H1 (cell line): ENCODE data around the gene GABPB2. TPM values are rescaled to one million over a fixed set of nuclear protein-coding genes. Genes with fewer than 3 reads are reported as not detected.

Experiments used
- CTCF ChIA-PET: fragments of 300-600 bp; sonication (Branson Sonifier 250); formaldehyde crosslinking; loops from one replicate; lab custom pipeline; 2021; ENCODE audit not compliant: partially characterized antibody; lab: Charles Lee
- POLR2A ChIA-PET: fragments of 300-600 bp; sonication (Branson Sonifier 250); formaldehyde crosslinking; loops from one replicate; lab custom pipeline; 2021; ENCODE audit warnings: inconsistent platforms; ENCODE audit not compliant: partially characterized antibody; lab: Charles Lee
- DNase-seq, 2 experiments: peaks; one replicate each; pipeline versions ENCODE4 v3.0.0 to v3.0.0-alpha.2; 2010 to 2022; ENCODE audit warnings: low spot score in 2 of 2, low read depth in 1 of 2, mixed read lengths in 1 of 2
- FAIRE-seq: peaks from 2 replicates; lab custom pipeline; 2011; peaks lifted over from hg19 to GRCh38; lab: Jason Lieb, UNC
- H2AFZ ChIP-seq: 2 replicates; pipeline ENCODE4 v1.8.1; 2012; ENCODE audit warnings: low read length, inconsistent platforms
- H2AK5ac ChIP-seq: 2 replicates; pipeline ENCODE4 v1.6.1; 2013; ENCODE audit warnings: low read depth, low read length
- H2BK120ac ChIP-seq: replicated peaks from 2 replicates; pipeline ENCODE3; 2013; ENCODE audit warnings: low read depth, low read length, inconsistent platforms
- H2BK12ac ChIP-seq: 2 replicates; pipeline ENCODE4 v1.6.1; 2013; ENCODE audit warnings: low read depth, low read length
- H2BK15ac ChIP-seq: 2 replicates; pipeline ENCODE4 v1.6.1; 2013; ENCODE audit warnings: low read length
- H2BK20ac ChIP-seq: 2 replicates; pipeline ENCODE4 v1.6.1; 2013; ENCODE audit warnings: low read length
- H2BK5ac ChIP-seq: 2 replicates; pipeline ENCODE4 v1.6.1; 2013; ENCODE audit warnings: low read depth, low read length
- H3K14ac ChIP-seq: 2 replicates; pipeline ENCODE4 v1.6.1; 2013; ENCODE audit warnings: inconsistent platforms; ENCODE audit not compliant: insufficient read length
- H3K18ac ChIP-seq: 2 replicates; pipeline ENCODE4 v1.6.1; 2013; ENCODE audit warnings: low read length; ENCODE audit errors: extremely low read depth
- H3K23ac ChIP-seq: 2 replicates; pipeline ENCODE4 v1.6.1; 2013; ENCODE audit warnings: inconsistent platforms; ENCODE audit not compliant: insufficient read length
- H3K23me2 ChIP-seq: 2 replicates; pipeline ENCODE4 v1.6.1; 2013; ENCODE audit warnings: low read depth, low read length
- H3K27ac ChIP-seq: 2 replicates; pipeline ENCODE4 v1.6.1; 2011; ENCODE audit warnings: low read depth, low read length, inconsistent platforms
- H3K27me3 ChIP-seq, 4 experiments: replicated peaks in 1 of 4; 1 replicate in 1 of 4; 2 replicates in 3 of 4; pipeline versions ENCODE4 v1.6.1 to v1.8.1; 2011 to 2013; ENCODE audit warnings: low read length in 3 of 4, mild to moderate bottlenecking in 3 of 4, inconsistent platforms in 2 of 4, mixed read lengths in 2 of 4, moderate library complexity in 1 of 4; ENCODE audit not compliant: control insufficient read depth in 3 of 4, insufficient read depth in 3 of 4; ENCODE audit errors: extremely low read depth in 1 of 4
- H3K36me3 ChIP-seq, 4 experiments: 2 replicates each; pipeline versions ENCODE4 v1.6.1 to v1.8.1; 2011 to 2013; ENCODE audit warnings: mild to moderate bottlenecking in 4 of 4, low read length in 3 of 4, moderate library complexity in 2 of 4, control low read depth in 1 of 4, inconsistent platforms in 1 of 4; ENCODE audit not compliant: insufficient read depth in 4 of 4, control insufficient read depth in 2 of 4
- H3K4ac ChIP-seq: replicated peaks from 2 replicates; pipeline ENCODE3; 2013; ENCODE audit warnings: low read length, low read depth, mixed read lengths, inconsistent platforms; ENCODE audit not compliant: insufficient read length
- H3K4me1 ChIP-seq, 4 experiments: replicated peaks in 1 of 4; 1 replicate in 1 of 4; 2 replicates in 3 of 4; pipeline versions ENCODE4 v1.6.1 to v1.8.1; 2011 to 2013; ENCODE audit warnings: low read length in 3 of 4, inconsistent platforms in 2 of 4, mixed read lengths in 1 of 4; ENCODE audit not compliant: insufficient read depth in 4 of 4, control insufficient read depth in 3 of 4
- H3K4me2 ChIP-seq, 2 experiments: 2 replicates each; pipeline versions ENCODE4 v1.6.1 to v1.8.1; 2011 to 2013; ENCODE audit warnings: low read depth in 2 of 2, low read length in 2 of 2, control low read depth in 1 of 2, inconsistent platforms in 1 of 2, mild to moderate bottlenecking in 1 of 2; ENCODE audit not compliant: insufficient read depth in 1 of 2
- H3K4me3 ChIP-seq, 4 experiments: fragments of 200-600, 300-600 bp in 1 of 4; sonication (generic), shearing (Covaris generic), sonication (Bioruptor Twin) in 1 of 4; 2 replicates each; pipeline versions ENCODE4 v1.5.1 to v1.8.1; 2011 to 2016; ENCODE audit warnings: low read length in 4 of 4, low read depth in 3 of 4, control low read depth in 2 of 4, inconsistent platforms in 2 of 4, mild to moderate bottlenecking in 2 of 4, mixed read lengths in 1 of 4, moderate library complexity in 1 of 4; ENCODE audit not compliant: insufficient read depth in 2 of 4; ENCODE audit errors: extremely low read depth in 1 of 4
- H3K56ac ChIP-seq: replicated peaks from 2 replicates; pipeline ENCODE3; 2013; ENCODE audit warnings: low read depth, mild to moderate bottlenecking, mixed read lengths, low read length, inconsistent platforms; ENCODE audit not compliant: insufficient read length
- H3K79me1 ChIP-seq: 2 replicates; pipeline ENCODE4 v1.6.1; 2013; ENCODE audit warnings: low read depth, low read length, control low read depth
- H3K79me2 ChIP-seq, 2 experiments: 2 replicates each; pipeline versions ENCODE4 v1.6.1 to v1.8.1; 2012 to 2013; ENCODE audit warnings: low read length in 2 of 2, mild to moderate bottlenecking in 2 of 2, inconsistent platforms in 1 of 2; ENCODE audit not compliant: insufficient read depth in 2 of 2, control insufficient read depth in 1 of 2
- H3K9ac ChIP-seq, 4 experiments: replicated peaks in 1 of 4; 1 replicate in 1 of 4; 2 replicates in 3 of 4; pipeline versions ENCODE4 v1.6.1 to v1.8.1; 2011 to 2013; ENCODE audit warnings: low read depth in 3 of 4, low read length in 3 of 4, control low read depth in 2 of 4, mild to moderate bottlenecking in 2 of 4, moderate library complexity in 2 of 4, inconsistent platforms in 1 of 4; ENCODE audit errors: extremely low read depth in 1 of 4
- H3K9me3 ChIP-seq, 2 experiments: 2 replicates each; pipeline versions ENCODE4 v1.6.1 to v1.8.1; 2012 to 2013; ENCODE audit warnings: mild to moderate bottlenecking in 2 of 2, moderate library complexity in 2 of 2, control low read depth in 1 of 2, inconsistent platforms in 1 of 2, low read depth in 1 of 2, low read length in 1 of 2, mixed read lengths in 1 of 2; ENCODE audit not compliant: insufficient read depth in 2 of 2
- H4K20me1 ChIP-seq, 2 experiments: replicated peaks in 1 of 2; 2 replicates each; pipeline versions ENCODE3 to v1.8.1; 2011 to 2013; ENCODE audit warnings: inconsistent platforms in 2 of 2, low read length in 2 of 2, mild to moderate bottlenecking in 1 of 2; ENCODE audit not compliant: insufficient read depth in 2 of 2, control insufficient read depth in 1 of 2
- H4K5ac ChIP-seq: 2 replicates; pipeline ENCODE4 v1.6.1; 2013; ENCODE audit warnings: low read length, low read depth, mixed read lengths, inconsistent platforms; ENCODE audit not compliant: insufficient read length
- H4K8ac ChIP-seq: 2 replicates; pipeline ENCODE4 v1.8.0; 2013; ENCODE audit warnings: mild to moderate bottlenecking, moderate library complexity, low read length, inconsistent platforms; ENCODE audit not compliant: insufficient read depth; ENCODE audit errors: extremely low read depth
- H4K91ac ChIP-seq: replicated peaks from 2 replicates; pipeline ENCODE3; 2013; ENCODE audit warnings: low read length, mixed read lengths, inconsistent platforms; ENCODE audit not compliant: insufficient read length
- BACH1 ChIP-seq: IDR thresholded peaks from 2 replicates; pipeline ENCODE4 v1.6.1; 2012; ENCODE audit warnings: low read length, improper control_type of control experiment
- HDAC6 ChIP-seq: IDR thresholded peaks from one replicate; pipeline ENCODE4 v1.7.1; 2012; ENCODE audit warnings: low read depth, mild to moderate bottlenecking, inconsistent platforms, low read length, moderate library complexity
- KDM1A ChIP-seq: fragments of 200-600, 300-600 bp; sonication (generic); IDR thresholded peaks from 2 replicates; pipeline ENCODE4 v1.7.1; 2016; ENCODE audit warnings: mild to moderate bottlenecking, low read length, borderline replicate concordance
- KDM4A ChIP-seq: IDR thresholded peaks from one replicate; pipeline ENCODE4 v1.7.1; 2012; ENCODE audit warnings: low read depth, mild to moderate bottlenecking, moderate library complexity, low read length, inconsistent platforms; ENCODE audit not compliant: severe bottlenecking
- POU5F1 ChIP-seq: IDR thresholded peaks from 2 replicates; pipeline ENCODE4 v1.6.1; 2011; ENCODE audit warnings: low read depth, mild to moderate bottlenecking, low read length, moderate library complexity
- SIN3A ChIP-seq, 2 experiments: IDR thresholded peaks in 1 of 2; conservative IDR thresholded peaks in 1 of 2; 2 replicates each; pipeline ENCODE4 v1.6.1; 2011 to 2012; ENCODE audit warnings: low read length in 2 of 2, improper control_type of control experiment in 1 of 2, low read depth in 1 of 2, mild to moderate bottlenecking in 1 of 2
- SUZ12 ChIP-seq: fragments of 200-600 bp; sonication (generic); IDR thresholded peaks from 2 replicates; pipeline ENCODE4 v1.6.1; 2012; ENCODE audit warnings: mild to moderate bottlenecking, inconsistent platforms, low read length, moderate library complexity, mixed read lengths
- YY1 ChIP-seq: IDR thresholded peaks from 2 replicates; pipeline ENCODE4 v1.6.1; 2011; ENCODE audit warnings: low read depth, mild to moderate bottlenecking, low read length
- WGBS, 2 experiments: shearing (Covaris generic) in 1 of 2; methylation state at CpG; one replicate each; pipeline versions ENCODE4 v1.1.6 to v1.1.7; 2013 to 2015; ENCODE audit warnings: low lambda C conversion rate in 2 of 2, mixed read lengths in 2 of 2, inconsistent platforms in 1 of 2, low coverage in 1 of 2, missing lambda C conversion rate in 1 of 2; ENCODE audit not compliant: insufficient replicate concordance in 2 of 2, insufficient coverage in 1 of 2, insufficient read length in 1 of 2; ENCODE audit errors: extremely low coverage in 1 of 2, missing lambda C conversion rate in 1 of 2; 5-methylcytosine and 5-hydroxymethylcytosine counted together
- polyA plus RNA-seq, 7 experiments: library from polyadenylated mRNA; depleted of rRNA in 3 of 7; stranded (reverse) in 5 of 7; unstranded in 2 of 7; fragments of >200 nt in 5 of 7; fragments of 200-250 nt in 2 of 7; gene quantifications; 1 replicate in 5 of 7; 2 replicates in 1 of 7; 4 replicates in 1 of 7; pipeline versions ENCODE4 v1.2.1 to v1.2.3, GENCODE V29; 2011 to 2013; ENCODE audit warnings: missing spikeins in 2 of 7, mixed read lengths in 2 of 7
- total RNA-seq: library from RNA; stranded (reverse); fragmentation: NEBNext Ultra II Directional; extraction: Animal tissue kit (Norgen Biotek cat#: 25700); gene quantifications from 2 replicates; pipeline ENCODE4 v1.2.1, GENCODE V29; 2021
- TF ChIP-seq, protein P1 (sequence below): IDR thresholded peaks from 2 replicates; pipeline ENCODE4 v1.6.1; 2011; ENCODE audit warnings: low read depth, mild to moderate bottlenecking, low read length; ENCODE audit not compliant: insufficient read depth

GABPB2 gene
- total and polyA plus RNA-seq, 2 of the 8 experiments (the other 6 are each of a cell fraction or from before 2014, with no cell fraction given), result 1.8 to 2.4 TPM

DNA sequence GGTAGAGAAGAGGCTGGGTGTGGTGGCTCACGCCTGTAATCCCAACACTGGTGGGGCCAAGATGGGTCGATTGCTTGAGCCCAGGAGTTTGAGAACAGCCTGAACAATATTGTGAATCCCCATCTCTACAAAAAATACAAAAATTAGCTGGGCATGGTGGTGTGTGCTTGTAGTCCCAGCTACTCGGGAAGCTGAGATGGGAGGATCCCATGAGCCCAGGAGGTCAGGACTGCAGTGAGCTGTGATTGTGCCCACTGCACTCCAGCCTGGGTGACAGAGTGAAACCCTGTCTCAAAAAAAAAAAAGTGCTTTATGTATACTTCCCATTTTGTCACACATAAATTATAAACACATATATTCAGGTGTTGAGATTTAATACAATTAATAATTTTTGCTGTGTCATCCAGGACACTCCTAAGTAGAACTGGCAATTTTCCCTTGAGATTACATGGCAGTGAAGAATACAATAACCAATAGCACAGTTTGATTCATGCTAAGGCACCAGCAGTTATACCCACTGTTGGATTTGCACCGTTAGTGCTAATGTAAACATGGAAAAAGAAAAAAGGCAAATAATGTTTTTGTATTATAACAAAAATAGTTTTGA is 15.5 kb downstream of the GABPB2 start:
- no peaks in the 10 kb centered on the region for H3K9me3 ChIP-seq
- POLR2A ChIA-PET, result interaction anchor here (0.5 to 0.9 kb wide), 3 partner anchors 14 to 545 kb away, joined by 3 read pairs; no protein-coding TSS in a partner anchor
- H3K4me1 ChIP-seq, result no peaks in the 10 kb centered on the region; a peak in 2 of 7 replicates
- CTCF ChIA-PET, result interaction anchor here (0.7 to 6.8 kb wide), 8 partner anchors 10 to 90 kb away, joined by 3 to 58 read pairs (median 3); partner anchors contain the start of genes CDC42SE1 and TMOD4
- H2BK120ac ChIP-seq, result no peak overlapping the region
- H2BK12ac ChIP-seq, result no peak overlapping the region
- H2BK20ac ChIP-seq, result no peak overlapping the region
- H4K91ac ChIP-seq, result no peak overlapping the region
- no peaks in the 10 kb centered on the region for H3K23me2 ChIP-seq
- 84% methylated on average over 4 of the region's 4 CpGs; no CpG with 5 or more reads in 1 of the 2 experiments for WGBS, 2 experiments
- no peak overlapping the region for H3K4ac ChIP-seq
- H3K79me2 ChIP-seq, result no peaks in the 10 kb centered on the region
- H3K23ac ChIP-seq, result no peak overlapping the region
- no peak overlapping the region for H3K4me3 ChIP-seq
- H3K4me2 ChIP-seq, result no peak overlapping the region
- no peak overlapping the region for H4K5ac ChIP-seq
- no peak overlapping the region for H2BK5ac ChIP-seq
- no peak overlapping the region for H3K14ac ChIP-seq
- FAIRE-seq, result no peak
- no peak overlapping the region for H2BK15ac ChIP-seq
- no peak for DNase-seq
- H3K27ac ChIP-seq, result no peak overlapping the region
- H3K9ac ChIP-seq, result no peak overlapping the region
- H3K27me3 ChIP-seq, result no peaks in the 10 kb centered on the region
- H4K8ac ChIP-seq, result no peak overlapping the region
- H4K20me1 ChIP-seq, result no peaks in the 10 kb centered on the region
- no peak overlapping the region for H2AFZ ChIP-seq
- no peaks in the 10 kb centered on the region for H3K36me3 ChIP-seq
- no peak overlapping the region for H3K18ac ChIP-seq
- no peak overlapping the region for H2AK5ac ChIP-seq
- H3K56ac ChIP-seq, result no peak overlapping the region
- no peaks in the 10 kb centered on the region for H3K79me1 ChIP-seq
- TF ChIP-seq HDAC6 (no peak), SIN3A (conservative IDR thresholded peaks at IDR 0.05 in 1 of 2, IDR thresholded peaks at IDR 0.05 in 1 of 2; ENCODE audit: low read depth in 1 of 2, low read length in 2 of 2) (no peak), KDM1A (no peak), YY1 (no peak), BACH1 (no peak), POU5F1 (no peak), SUZ12 (no peak), KDM4A (no peak)
- TF ChIP-seq, protein P1, sequence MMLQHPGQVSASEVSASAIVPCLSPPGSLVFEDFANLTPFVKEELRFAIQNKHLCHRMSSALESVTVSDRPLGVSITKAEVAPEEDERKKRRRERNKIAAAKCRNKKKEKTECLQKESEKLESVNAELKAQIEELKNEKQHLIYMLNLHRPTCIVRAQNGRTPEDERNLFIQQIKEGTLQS, result no peak
